GM12878 (cell line): ENCODE measurements around the gene MAGI2.

ENCODE experiments used
- ATF2 ChIP-seq: IDR thresholded peaks from 2 replicates; pipeline ENCODE4 v1.6.1; 2012; ENCODE audit warnings: low read length, inconsistent platforms
- EED ChIP-seq: sonication (generic); IDR thresholded peaks from 2 replicates; pipeline ENCODE4 v1.6.1; 2016; ENCODE audit warnings: antibody characterized with exemption, low read depth
- EGR1 ChIP-seq, 2 experiments: IDR thresholded peaks; 1 replicate in 1 of 2; 2 replicates in 1 of 2; pipeline ENCODE4 v1.6.1; 2011 to 2012; ENCODE audit warnings: low read depth in 2 of 2, low read length in 2 of 2, borderline replicate concordance in 1 of 2, mild to moderate bottlenecking in 1 of 2, moderate library complexity in 1 of 2
- RCOR1 ChIP-seq: conservative IDR thresholded peaks from 2 replicates; pipeline ENCODE4 v1.6.1; 2012; ENCODE audit warnings: low read depth, low read length, improper control_type of control experiment
- REST ChIP-seq: IDR thresholded peaks from 2 replicates; pipeline ENCODE4 v1.6.1; 2012; ENCODE audit warnings: mild to moderate bottlenecking, low read depth, low read length
- TAF1 ChIP-seq: IDR thresholded peaks from 2 replicates; pipeline ENCODE4 v1.6.1; 2011; ENCODE audit warnings: mild to moderate bottlenecking, low read depth, low read length, borderline replicate concordance
- ZBTB33 ChIP-seq: fragments of 450-650 bp; IDR thresholded peaks from 2 replicates; pipeline ENCODE4 v1.6.1; 2017; ENCODE audit warnings: mild to moderate bottlenecking
- ZNF384 ChIP-seq: IDR thresholded peaks from 2 replicates; pipeline ENCODE4 v1.6.1; 2012; ENCODE audit warnings: low read depth, mild to moderate bottlenecking, low read length, improper control_type of control experiment, borderline replicate concordance
- TF ChIP-seq, protein P1 (sequence below), 3 experiments: IDR thresholded peaks in 2 of 3; conservative IDR thresholded peaks in 1 of 3; 2 replicates each; pipeline ENCODE4 v1.5.1; 2011; ENCODE audit warnings: low read depth in 3 of 3, low read length in 3 of 3, mild to moderate bottlenecking in 3 of 3, control low read depth in 2 of 3, moderate library complexity in 2 of 3, inconsistent platforms in 1 of 3, mixed read lengths in 1 of 3; ENCODE audit not compliant: control insufficient read depth in 2 of 3, insufficient read depth in 1 of 3; ENCODE audit errors: extremely low read depth in 1 of 3

DNA sequence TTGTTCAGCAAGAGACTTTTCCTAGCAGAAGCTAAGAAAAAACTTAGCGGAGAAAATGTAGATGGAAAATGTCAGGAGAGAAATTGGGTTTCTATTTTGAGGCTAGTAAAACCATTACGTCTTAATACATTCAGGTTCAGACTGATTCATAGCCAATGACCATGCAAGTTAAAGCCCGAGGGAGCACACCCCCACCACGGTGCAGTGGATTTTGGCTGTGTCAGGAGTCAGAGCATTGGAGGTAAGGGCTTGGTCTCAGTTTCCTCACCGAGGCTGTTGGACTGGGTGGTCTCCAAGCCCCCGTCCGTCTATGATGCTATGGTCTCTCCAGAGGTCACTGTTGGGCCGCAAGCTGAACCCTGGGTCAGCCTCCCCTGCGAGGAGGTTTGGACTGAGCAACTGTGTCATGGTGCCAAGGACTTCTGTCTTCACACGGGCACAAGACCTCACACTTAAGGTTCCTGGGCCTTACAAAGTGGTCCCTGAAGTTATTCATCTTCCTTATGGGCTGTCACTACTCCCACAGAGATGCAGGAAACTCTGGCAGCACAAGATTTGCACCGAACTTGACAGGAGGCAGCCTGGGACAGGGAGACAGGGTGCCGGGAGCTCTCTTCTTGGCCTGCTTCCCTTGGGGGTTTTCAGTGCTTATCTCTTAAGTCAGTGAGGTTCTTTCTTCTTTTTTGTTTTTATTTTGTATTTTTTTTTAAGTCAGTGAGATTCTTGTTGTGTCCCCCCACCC is 1468.1 kb downstream of the MAGI2 start:
- TF ChIP-seq ATF2: no peak
- TF ChIP-seq EED: no peak
- TF ChIP-seq, protein P1, sequence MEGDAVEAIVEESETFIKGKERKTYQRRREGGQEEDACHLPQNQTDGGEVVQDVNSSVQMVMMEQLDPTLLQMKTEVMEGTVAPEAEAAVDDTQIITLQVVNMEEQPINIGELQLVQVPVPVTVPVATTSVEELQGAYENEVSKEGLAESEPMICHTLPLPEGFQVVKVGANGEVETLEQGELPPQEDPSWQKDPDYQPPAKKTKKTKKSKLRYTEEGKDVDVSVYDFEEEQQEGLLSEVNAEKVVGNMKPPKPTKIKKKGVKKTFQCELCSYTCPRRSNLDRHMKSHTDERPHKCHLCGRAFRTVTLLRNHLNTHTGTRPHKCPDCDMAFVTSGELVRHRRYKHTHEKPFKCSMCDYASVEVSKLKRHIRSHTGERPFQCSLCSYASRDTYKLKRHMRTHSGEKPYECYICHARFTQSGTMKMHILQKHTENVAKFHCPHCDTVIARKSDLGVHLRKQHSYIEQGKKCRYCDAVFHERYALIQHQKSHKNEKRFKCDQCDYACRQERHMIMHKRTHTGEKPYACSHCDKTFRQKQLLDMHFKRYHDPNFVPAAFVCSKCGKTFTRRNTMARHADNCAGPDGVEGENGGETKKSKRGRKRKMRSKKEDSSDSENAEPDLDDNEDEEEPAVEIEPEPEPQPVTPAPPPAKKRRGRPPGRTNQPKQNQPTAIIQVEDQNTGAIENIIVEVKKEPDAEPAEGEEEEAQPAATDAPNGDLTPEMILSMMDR (IDR thresholded peaks at IDR 0.05 in 2 of 3, conservative IDR thresholded peaks at IDR 0.05 in 1 of 3; ENCODE audit: control insufficient read depth in 2 of 3, extremely low read depth in 1 of 3, insufficient read depth in 1 of 3, low read depth in 3 of 3, low read length in 3 of 3): no peak
- TF ChIP-seq REST: no peak
- no peak for TF ChIP-seq ZBTB33
- no peak for TF ChIP-seq EGR1 (IDR thresholded peaks at IDR 0.05; ENCODE audit: borderline replicate concordance in 1 of 2, low read depth in 2 of 2, low read length in 2 of 2)
- TF ChIP-seq RCOR1: no peak
- no peak for TF ChIP-seq TAF1
- TF ChIP-seq ZNF384: no peak
